Renal cortex interstitium (tissue), 11 donors: ENCODE measurements around the gene AWAT1. TPM values are rescaled to one million over a fixed set of nuclear protein-coding genes. Genes with fewer than 3 reads are reported as not detected.
A peak's percentile ranks its signal among the peaks of the same experiment; 100 is the strongest.
"Not testable (repeated sequence)": the region's sequence is repeated elsewhere in the genome, so short reads cannot be mapped to it uniquely, and the experiment has no call there.

Experiments
- DNase-seq, 11 donors: peaks; one replicate each; pipeline ENCODE4 v3.0.0-alpha.2; 2013; ENCODE audit warnings: low read depth in 9 of 11, low spot score in 4 of 11; ENCODE audit errors: extremely low read depth in 1 of 11
- polyA plus RNA-seq, 3 donors: library from polyadenylated mRNA; unstranded; fragments of 120-200 nt; gene quantifications; one replicate each; pipeline ENCODE4 v1.2.1, GENCODE V29; 2013; ENCODE audit not compliant: insufficient read length in 3 of 3

The AWAT1 gene
- polyA plus RNA-seq, 3 donors: not detected

- no peak for DNase-seq
These were observed 21.0 kb downstream of the AWAT1 start for GRCh38 chrX:70255452-70255851.

- DNase-seq: no peak
These were observed 23.2 kb downstream of the AWAT1 start for GRCh38 chrX:70257423-70258288.

- no peak for DNase-seq
These were observed 25.6 kb downstream of the AWAT1 start, which contains the start of gene P2RY4 for GRCh38 chrX:70260104-70260503. TSS of gene P2RY4 (minus strand) at chrX:70260204. CDS start at chrX:70259624, 580 bp downstream.

- peak in 7 of 11 donors; percentile 2 to 12 (median 4) for DNase-seq
These were observed 28.6 kb downstream of the AWAT1 start for GRCh38 chrX:70262952-70263567.

- no peak for DNase-seq
These were observed 30.3 kb downstream of the AWAT1 start for GRCh38 chrX:70264784-70265183.

- DNase-seq: no peak
These were observed 33.6 kb downstream of the AWAT1 start, which contains the start of gene ARR3 for GRCh38 chrX:70268034-70268433. TSS of gene ARR3 (plus strand) at chrX:70268334. CDS start at chrX:70269386, 1,052 bp downstream.

- DNase-seq: not testable (repeated sequence)
These were observed 39.6 kb downstream of the AWAT1 start for GRCh38 chrX:70274029-70274428.

GRCh38 chrX:70279081-70279480 is 44.6 kb downstream of the AWAT1 start:
- no peak for DNase-seq

GRCh38 chrX:70280573-70280972 is 46.1 kb downstream of the AWAT1 start:
- no peak for DNase-seq

GRCh38 chrX:70281951-70282350 is 47.5 kb downstream of the AWAT1 start, which contains the start of gene RAB41:
TSS of gene RAB41 (plus strand) at chrX:70282172. CDS start at chrX:70282218, 46 bp downstream.
- DNase-seq: no peak

- DNase-seq: no peak
These were observed 54.8 kb downstream of the AWAT1 start for GRCh38 chrX:70289168-70289792.

Other genes with a start within 250 kb of the AWAT1 start
- gene AWAT2, start 184.7 kb upstream of the AWAT1 start, polyA plus RNA-seq: not detected
- not detected for gene OTUD6A, start 172.2 kb upstream of the AWAT1 start, polyA plus RNA-seq
- gene IGBP1, start 101.2 kb upstream of the AWAT1 start, polyA plus RNA-seq: 100 to 1,000 TPM in 1 of 3 donors, 10 to 100 TPM in 2; 91.1 to 112 (median 96.4) TPM
- gene DGAT2L6, start 57.2 kb upstream of the AWAT1 start, polyA plus RNA-seq: not detected
- under 1 TPM; 0.12 to 0.47 (median 0.14) TPM for gene P2RY4, start 25.5 kb downstream of the AWAT1 start, polyA plus RNA-seq
- gene ARR3, start 33.7 kb downstream of the AWAT1 start, polyA plus RNA-seq: 1 to 10 TPM in 1 of 3 donors, under 1 TPM in 2; 0.45 to 1.0 (median 0.79) TPM
- gene RAB41, start 47.5 kb downstream of the AWAT1 start, polyA plus RNA-seq: 1 to 10 TPM in 1 of 3 donors, under 1 TPM in 2; 0.72 to 1.2 (median 0.79) TPM
- 10 to 100 TPM; 49.8 to 58.3 (median 57.6) TPM for gene PDZD11, start 55.3 kb downstream of the AWAT1 start, polyA plus RNA-seq
- 10 to 100 TPM; 13.0 to 22.6 (median 22.2) TPM for gene KIF4A, start 55.4 kb downstream of the AWAT1 start, polyA plus RNA-seq
- 1 to 10 TPM in 2 of 3 donors, under 1 TPM in 1; 0.99 to 1.8 (median 1.8) TPM for gene GDPD2, start 188.7 kb downstream of the AWAT1 start, polyA plus RNA-seq
- 10 to 100 TPM; 38.0 to 41.5 (median 39.3) TPM for gene DLG3, start 210.2 kb downstream of the AWAT1 start, polyA plus RNA-seq